Fibroblast of the aortic adventitia (primary cell): ENCODE measurements around the gene PLN. TPM values are rescaled to one million over a fixed set of nuclear protein-coding genes. Genes with fewer than 3 reads are reported as not detected.

Experiments used
- DNase-seq: peaks from one replicate; pipeline ENCODE4 v3.0.0-alpha.2; 2010; ENCODE audit warnings: low read depth
- H3K4me3 ChIP-seq: 2 replicates; pipeline ENCODE4 v1.5.1; 2011; ENCODE audit warnings: low read depth, mild to moderate bottlenecking, control low read depth, low read length, moderate library complexity
- CTCF ChIP-seq: IDR thresholded peaks from 2 replicates; pipeline ENCODE4 v1.5.1; 2011; ENCODE audit warnings: mild to moderate bottlenecking, low read length, control low read depth, inconsistent platforms; ENCODE audit not compliant: insufficient read depth
- total RNA-seq: library from RNA; depleted of rRNA; stranded (reverse); fragments of >200 nt; gene quantifications from 2 replicates; pipeline ENCODE4 v1.2.3, GENCODE V29; 2012; ENCODE audit warnings: low replicate concordance

The PLN gene
- total RNA-seq, 1 donor: 0.27 TPM

- no peak for DNase-seq
- TF ChIP-seq CTCF: no peak
- no peak overlapping the region for H3K4me3 ChIP-seq
Measured at GRCh38 chr6:118535176-118535844, 12.8 kb upstream of the PLN start.

GRCh38 chr6:118536478-118536877, 11.6 kb upstream of the PLN start:
- no peak for DNase-seq
- H3K4me3 ChIP-seq: no peak overlapping the region
- TF ChIP-seq CTCF: no peak

GRCh38 chr6:118537574-118537973, 10.5 kb upstream of the PLN start:
- no peak for TF ChIP-seq CTCF
- H3K4me3 ChIP-seq: no peak overlapping the region
- peak; percentile 91 for DNase-seq

GRCh38 chr6:118542184-118542952, 5.7 kb upstream of the PLN start:
- H3K4me3 ChIP-seq: no peak overlapping the region
- TF ChIP-seq CTCF: no peak
- DNase-seq: peak; percentile 95

GRCh38 chr6:118544105-118544504, 4.0 kb upstream of the PLN start:
- TF ChIP-seq CTCF: no peak
- no peak overlapping the region for H3K4me3 ChIP-seq
- DNase-seq: no peak

- no peak for TF ChIP-seq CTCF
- no peak overlapping the region for H3K4me3 ChIP-seq
- DNase-seq: no peak
Measured at GRCh38 chr6:118546164-118546879, 1.8 kb upstream of the PLN start.
